ENCODE results near the gene SUPT3H.

DNA sequence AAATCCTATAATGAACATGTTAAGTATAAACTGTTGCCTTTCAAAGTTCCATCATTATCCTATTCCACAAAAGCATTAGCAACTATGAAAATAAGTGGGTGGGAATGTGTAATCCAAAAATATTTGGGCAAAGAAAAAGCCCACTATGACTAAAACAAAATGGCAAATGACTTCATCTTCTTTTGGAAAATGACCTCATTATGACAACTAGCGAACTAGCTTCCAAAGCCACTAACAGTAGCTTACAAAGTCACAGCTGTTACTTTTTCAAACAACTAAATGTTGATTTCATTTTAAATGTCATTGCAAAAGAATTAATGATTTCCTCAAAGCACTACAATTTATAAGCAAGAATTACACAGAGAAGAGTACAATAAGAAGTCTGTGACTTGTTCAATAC lies 99.4 kb downstream of the SUPT3H start:
- TF ChIP-seq, protein P1, sequence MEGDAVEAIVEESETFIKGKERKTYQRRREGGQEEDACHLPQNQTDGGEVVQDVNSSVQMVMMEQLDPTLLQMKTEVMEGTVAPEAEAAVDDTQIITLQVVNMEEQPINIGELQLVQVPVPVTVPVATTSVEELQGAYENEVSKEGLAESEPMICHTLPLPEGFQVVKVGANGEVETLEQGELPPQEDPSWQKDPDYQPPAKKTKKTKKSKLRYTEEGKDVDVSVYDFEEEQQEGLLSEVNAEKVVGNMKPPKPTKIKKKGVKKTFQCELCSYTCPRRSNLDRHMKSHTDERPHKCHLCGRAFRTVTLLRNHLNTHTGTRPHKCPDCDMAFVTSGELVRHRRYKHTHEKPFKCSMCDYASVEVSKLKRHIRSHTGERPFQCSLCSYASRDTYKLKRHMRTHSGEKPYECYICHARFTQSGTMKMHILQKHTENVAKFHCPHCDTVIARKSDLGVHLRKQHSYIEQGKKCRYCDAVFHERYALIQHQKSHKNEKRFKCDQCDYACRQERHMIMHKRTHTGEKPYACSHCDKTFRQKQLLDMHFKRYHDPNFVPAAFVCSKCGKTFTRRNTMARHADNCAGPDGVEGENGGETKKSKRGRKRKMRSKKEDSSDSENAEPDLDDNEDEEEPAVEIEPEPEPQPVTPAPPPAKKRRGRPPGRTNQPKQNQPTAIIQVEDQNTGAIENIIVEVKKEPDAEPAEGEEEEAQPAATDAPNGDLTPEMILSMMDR (IDR thresholded peaks at IDR 0.05; ENCODE audit: control extremely low read depth in 1 of 3, insufficient read depth in 1 of 3, low read depth in 1 of 3, low read length in 3 of 3): no peak
- TF ChIP-seq, protein P2, sequence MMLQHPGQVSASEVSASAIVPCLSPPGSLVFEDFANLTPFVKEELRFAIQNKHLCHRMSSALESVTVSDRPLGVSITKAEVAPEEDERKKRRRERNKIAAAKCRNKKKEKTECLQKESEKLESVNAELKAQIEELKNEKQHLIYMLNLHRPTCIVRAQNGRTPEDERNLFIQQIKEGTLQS (IDR thresholded peaks at IDR 0.05; ENCODE audit: insufficient read depth, low read depth, low read length): no peak
- TF ChIP-seq SIX5 (IDR thresholded peaks at IDR 0.05; ENCODE audit: low read depth, low read length) (no peak), POLR2A (IDR thresholded peaks at IDR 0.05; ENCODE audit: control extremely low read depth in 1 of 2, low read depth in 2 of 2, low read length in 2 of 2) (no peak), YY1 (IDR thresholded peaks at IDR 0.05; ENCODE audit: low read depth, low read length) (no peak)
